A673 (cell line): Measurements from ENCODE around the gene PIGK. TPM values are rescaled to one million over a fixed set of nuclear protein-coding genes. Genes with fewer than 3 reads are reported as not detected.

Source experiments
- BruUV-seq: library from RNA; stranded (reverse); fragments of 400-500 nt; replicated peaks from 2 replicates; lab custom pipeline; 2021; lab: Mats Ljungman, UMichigan
- CTCF ChIA-PET: fragments of 300-600 bp; sonication (Branson Sonifier 250); formaldehyde crosslinking; loops from one replicate; lab custom pipeline; 2022; ENCODE audit warnings: antibody characterized with exemption; lab: Charles Lee
- POLR2A ChIA-PET: fragments of 300-600 bp; sonication (Branson Sonifier 250); formaldehyde crosslinking; loops from one replicate; lab custom pipeline; 2022; ENCODE audit warnings: antibody characterized with exemption; ENCODE audit not compliant: low non-redundant PET; lab: Charles Lee
- DNase-seq: peaks from one replicate; pipeline ENCODE4 v3.0.0-alpha.2; 2015; ENCODE audit warnings: low spot score
- H3K27ac ChIP-seq: fragments of 200-600 bp; sonication (generic); 2 replicates; pipeline ENCODE4 v1.5.1; 2016; ENCODE audit warnings: mixed run types, low read depth, mild to moderate bottlenecking, mixed read lengths, antibody characterized with exemption, low read length; ENCODE audit not compliant: poor library complexity, severe bottlenecking
- H3K27me3 ChIP-seq: fragments of 200-600 bp; sonication (generic); replicated peaks from 2 replicates; pipeline ENCODE4 v1.6.1; 2017; ENCODE audit warnings: mixed run types, low read depth, mild to moderate bottlenecking, mixed read lengths, antibody characterized with exemption, low read length; ENCODE audit not compliant: insufficient read depth, poor library complexity
- H3K36me3 ChIP-seq: fragments of 200-600 bp; sonication (generic); 2 replicates; pipeline ENCODE4 v1.6.1; 2016; ENCODE audit warnings: mixed run types, mild to moderate bottlenecking, mixed read lengths, antibody characterized with exemption, low read length; ENCODE audit not compliant: insufficient read depth, poor library complexity, severe bottlenecking
- H3K4me1 ChIP-seq: fragments of 200-600 bp; sonication (generic); 2 replicates; pipeline ENCODE4 v1.6.1; 2017; ENCODE audit warnings: mixed run types, mild to moderate bottlenecking, mixed read lengths, antibody characterized with exemption, low read length; ENCODE audit not compliant: insufficient read depth, poor library complexity, severe bottlenecking
- H3K4me3 ChIP-seq: fragments of 200-600 bp; sonication (generic); 2 replicates; pipeline ENCODE4 v1.5.1; 2016; ENCODE audit warnings: low read depth, mixed run types, mild to moderate bottlenecking, mixed read lengths, low read length; ENCODE audit not compliant: poor library complexity, severe bottlenecking
- H3K9me3 ChIP-seq: fragments of 200-600 bp; sonication (generic); 2 replicates; pipeline ENCODE4 v1.6.1; 2016; ENCODE audit warnings: mixed run types, low read depth, mild to moderate bottlenecking, mixed read lengths, antibody characterized with exemption, low read length; ENCODE audit not compliant: poor library complexity, severe bottlenecking
- CTCF ChIP-seq: fragments of 300-800, 200-600 bp; sonication (generic); conservative IDR thresholded peaks from 2 replicates; pipeline ENCODE4 v1.5.1; 2017; ENCODE audit warnings: low read depth, mild to moderate bottlenecking, antibody characterized with exemption, low read length, moderate library complexity, mixed read lengths
- EZH2 ChIP-seq: fragments of 200-600 bp; sonication (generic); IDR thresholded peaks from 2 replicates; pipeline ENCODE4 v1.6.1; 2017; ENCODE audit warnings: borderline replicate concordance, low read depth, mild to moderate bottlenecking, mixed read lengths, antibody characterized with exemption, low read length; ENCODE audit not compliant: poor library complexity, severe bottlenecking
- intact Hi-C: fragments of 100-400 bp; cut with micrococcal nuclease; formaldehyde crosslinking; loops from one replicate; pipeline ENCODE4 v1.10.0; 2022; ENCODE audit not compliant: unreplicated experiment
- microRNA-seq: library from miRNA; unstranded; fragments of <30 nt; microRNA quantifications from one replicate; pipeline ENCODE4 v1.2.0, GENCODE V29; 2021
- total RNA-seq: library from RNA; stranded (reverse); gene quantifications from 2 replicates; pipeline ENCODE4 v1.2.3, GENCODE V29; 2021

PIGK gene
- total RNA-seq, 1 experiment from 2014 or later, result 28.8 TPM

GRCh38 chr1:77039111-77039510 is 180.1 kb downstream of the PIGK start:
- no peak for DNase-seq
- H3K9me3 ChIP-seq, result no peaks in the 10 kb centered on the region
- BruUV-seq, result no TSS peak
- H3K4me1 ChIP-seq, result no peaks in the 10 kb centered on the region
- intact Hi-C loops, result no loop called here
- no peak overlapping the region for H3K4me3 ChIP-seq
- TF ChIP-seq CTCF, result no peak
- TF ChIP-seq EZH2, result no peak
- CTCF ChIA-PET, result no interaction called here
- POLR2A ChIA-PET, result no interaction called here
- no peak overlapping the region for H3K27ac ChIP-seq
- no peaks in the 10 kb centered on the region for H3K27me3 ChIP-seq
- no peaks in the 10 kb centered on the region for H3K36me3 ChIP-seq

Small RNAs within 50 kb of the gene (microRNA-seq; reads per million reads assigned to microRNA genes)
- gene MIR7156, result not detected

Other genes with a start within 250 kb of the PIGK start
- 0.47 and 0.94 TPM in 2 replicates for gene AK5, start 62.6 kb upstream of the PIGK start, total RNA-seq